MCF 10A (cell line): ENCODE data around the gene KRTAP12-3. TPM values are rescaled to one million over a fixed set of nuclear protein-coding genes. Genes with fewer than 3 reads are reported as not detected.

Source experiments
- BruUV-seq: library from RNA; stranded (reverse); fragments of 400-500 nt; replicated peaks from 2 replicates; lab custom pipeline; 2021; lab: Mats Ljungman, UMichigan
- CTCF ChIA-PET: fragments of 300-600 bp; sonication (Branson Sonifier 250); formaldehyde crosslinking; extraction: SDS; loops from one replicate; lab custom pipeline; 2021; ENCODE audit warnings: antibody characterized with exemption, inconsistent platforms; lab: Yijun Ruan, JAX
- POLR2A ChIA-PET: fragments of 300-600, 350-650 bp; sonication (Branson Sonifier 250); formaldehyde crosslinking; extraction: SDS; loops from one replicate; lab custom pipeline; 2020; ENCODE audit warnings: antibody characterized with exemption, inconsistent platforms; lab: Yijun Ruan, JAX
- DNase-seq: peaks from one replicate; pipeline ENCODE4 v3.0.0-alpha.2; 2018; ENCODE audit not compliant: unreplicated experiment
- H3K27ac Mint-ChIP-seq: one replicate; pipeline ENCODE4 v1.8.0; 2022; ENCODE audit warnings: mild to moderate bottlenecking, low read depth, mixed read lengths; ENCODE audit not compliant: unreplicated experiment
- H3K27me3 Mint-ChIP-seq: one replicate; pipeline ENCODE4 v1.8.0; 2022; ENCODE audit warnings: mixed read lengths; ENCODE audit not compliant: insufficient read depth, unreplicated experiment
- H3K36me3 Mint-ChIP-seq: one replicate; pipeline ENCODE4 v1.8.0; 2022; ENCODE audit warnings: mild to moderate bottlenecking, moderate library complexity, mixed read lengths; ENCODE audit not compliant: insufficient read depth, unreplicated experiment
- H3K4me1 Mint-ChIP-seq: one replicate; pipeline ENCODE4 v1.8.0; 2022; ENCODE audit warnings: mixed read lengths; ENCODE audit not compliant: insufficient read depth, unreplicated experiment
- H3K4me3 Mint-ChIP-seq: one replicate; pipeline ENCODE4 v1.8.0; 2022; ENCODE audit warnings: mild to moderate bottlenecking, moderate library complexity, mixed read lengths; ENCODE audit not compliant: unreplicated experiment
- H3K9me3 Mint-ChIP-seq: one replicate; pipeline ENCODE4 v1.8.0; 2022; ENCODE audit warnings: mixed read lengths; ENCODE audit not compliant: unreplicated experiment
- intact Hi-C: fragments of 100-400 bp; cut with micrococcal nuclease; formaldehyde crosslinking; loops from 2 replicates; pipeline ENCODE4 v1.14.1; 2022
- total RNA-seq: library from RNA; stranded (reverse); gene quantifications from 2 replicates; pipeline ENCODE4 v1.2.3, GENCODE V29; 2022
- TF ChIP-seq, protein P1 (sequence below): fragments of 200-600 bp; IDR thresholded peaks from one replicate; pipeline ENCODE4 v1.8.0; 2022; ENCODE audit warnings: antibody characterized with exemption, mild to moderate bottlenecking; ENCODE audit not compliant: unreplicated experiment

Gene KRTAP12-3
- total RNA-seq, 1 experiment from 2014 or later, result not detected

DNA sequence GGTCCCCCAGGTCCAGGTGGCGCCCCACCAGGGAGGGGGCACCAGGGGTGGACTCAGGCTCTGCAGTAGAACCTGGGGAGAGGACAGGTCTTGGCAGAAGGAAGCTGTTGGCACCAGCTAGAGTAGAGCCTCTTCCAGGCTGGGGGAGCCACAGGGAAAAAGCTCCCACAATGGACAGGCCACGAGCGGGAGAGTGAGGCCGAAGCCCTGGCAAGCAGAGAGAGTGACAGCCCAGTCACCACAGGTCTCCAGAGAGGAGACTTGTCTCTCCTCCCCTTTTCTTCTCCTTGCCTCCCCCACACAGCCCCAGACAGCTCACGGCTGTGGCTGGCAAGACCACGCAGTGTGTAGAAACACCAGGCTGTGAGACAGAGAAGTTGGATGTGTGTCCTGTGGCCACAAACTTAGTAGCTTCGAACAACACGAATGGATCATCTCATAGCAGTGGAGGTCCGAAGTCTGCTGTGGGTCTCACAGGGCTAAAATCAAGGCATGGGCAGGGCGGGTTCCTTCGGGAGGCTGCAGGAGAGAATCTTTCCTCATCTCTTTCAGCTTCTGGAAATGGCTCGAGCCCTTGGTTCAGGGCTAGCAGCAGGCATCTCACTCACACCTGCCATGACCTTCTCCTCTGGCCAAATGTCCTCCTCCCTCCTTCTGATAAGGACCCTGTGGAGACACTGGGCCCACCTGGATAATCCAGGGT is 6.6 kb upstream of the KRTAP12-3 start:
- peaks cover 40% of the 10 kb centered on the region for H3K27me3 Mint-ChIP-seq
- DNase-seq, result no peak
- BruUV-seq, result no TSS peak
- ChIA-PET CTCF (interaction anchor here (0.7 kb wide), 1 partner anchor 140 kb away, joined by 3 read pairs; no protein-coding TSS in a partner anchor), POLR2A (no interaction called here)
- intact Hi-C loops, result no loop called here
- H3K4me3 Mint-ChIP-seq, result no peak overlapping the region
- no peaks in the 10 kb centered on the region for H3K9me3 Mint-ChIP-seq
- H3K4me1 Mint-ChIP-seq, result no peaks in the 10 kb centered on the region
- H3K27ac Mint-ChIP-seq, result no peak overlapping the region
- TF ChIP-seq, protein P1, sequence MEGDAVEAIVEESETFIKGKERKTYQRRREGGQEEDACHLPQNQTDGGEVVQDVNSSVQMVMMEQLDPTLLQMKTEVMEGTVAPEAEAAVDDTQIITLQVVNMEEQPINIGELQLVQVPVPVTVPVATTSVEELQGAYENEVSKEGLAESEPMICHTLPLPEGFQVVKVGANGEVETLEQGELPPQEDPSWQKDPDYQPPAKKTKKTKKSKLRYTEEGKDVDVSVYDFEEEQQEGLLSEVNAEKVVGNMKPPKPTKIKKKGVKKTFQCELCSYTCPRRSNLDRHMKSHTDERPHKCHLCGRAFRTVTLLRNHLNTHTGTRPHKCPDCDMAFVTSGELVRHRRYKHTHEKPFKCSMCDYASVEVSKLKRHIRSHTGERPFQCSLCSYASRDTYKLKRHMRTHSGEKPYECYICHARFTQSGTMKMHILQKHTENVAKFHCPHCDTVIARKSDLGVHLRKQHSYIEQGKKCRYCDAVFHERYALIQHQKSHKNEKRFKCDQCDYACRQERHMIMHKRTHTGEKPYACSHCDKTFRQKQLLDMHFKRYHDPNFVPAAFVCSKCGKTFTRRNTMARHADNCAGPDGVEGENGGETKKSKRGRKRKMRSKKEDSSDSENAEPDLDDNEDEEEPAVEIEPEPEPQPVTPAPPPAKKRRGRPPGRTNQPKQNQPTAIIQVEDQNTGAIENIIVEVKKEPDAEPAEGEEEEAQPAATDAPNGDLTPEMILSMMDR, result no peak
- H3K36me3 Mint-ChIP-seq, result no peaks in the 10 kb centered on the region

DNA sequence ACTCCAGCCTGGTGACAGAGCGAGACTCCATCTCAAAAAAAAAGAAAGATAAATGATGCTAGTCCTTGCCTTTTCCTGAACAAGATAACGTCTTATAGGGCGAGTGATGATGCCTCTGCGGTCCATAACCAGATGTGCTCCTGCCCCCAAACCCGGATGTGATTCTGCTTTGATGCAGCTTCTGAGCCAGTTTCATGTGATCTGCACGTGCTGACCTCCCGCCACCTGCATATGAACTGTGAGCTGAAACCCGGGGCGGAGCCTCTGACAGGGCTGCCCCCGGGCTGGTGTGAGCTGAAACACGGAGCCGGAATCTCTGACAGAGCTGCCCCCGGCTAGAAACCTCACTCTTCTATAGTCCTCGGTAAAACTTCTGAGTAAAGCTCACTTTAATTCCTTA is 4.6 kb upstream of the KRTAP12-3 start:
- BruUV-seq, result no TSS peak
- Mint-ChIP-seq H3K4me3 (no peak overlapping the region), H3K27ac (no peak overlapping the region), H3K9me3 (no peaks in the 10 kb centered on the region), H3K36me3 (no peaks in the 10 kb centered on the region), H3K4me1 (no peaks in the 10 kb centered on the region), H3K27me3 (peaks cover 42% of the 10 kb centered on the region)
- TF ChIP-seq, protein P1, result no peak
- CTCF ChIA-PET, result no interaction called here
- intact Hi-C loops, result no loop called here
- DNase-seq, result no peak
- POLR2A ChIA-PET, result no interaction called here

DNA sequence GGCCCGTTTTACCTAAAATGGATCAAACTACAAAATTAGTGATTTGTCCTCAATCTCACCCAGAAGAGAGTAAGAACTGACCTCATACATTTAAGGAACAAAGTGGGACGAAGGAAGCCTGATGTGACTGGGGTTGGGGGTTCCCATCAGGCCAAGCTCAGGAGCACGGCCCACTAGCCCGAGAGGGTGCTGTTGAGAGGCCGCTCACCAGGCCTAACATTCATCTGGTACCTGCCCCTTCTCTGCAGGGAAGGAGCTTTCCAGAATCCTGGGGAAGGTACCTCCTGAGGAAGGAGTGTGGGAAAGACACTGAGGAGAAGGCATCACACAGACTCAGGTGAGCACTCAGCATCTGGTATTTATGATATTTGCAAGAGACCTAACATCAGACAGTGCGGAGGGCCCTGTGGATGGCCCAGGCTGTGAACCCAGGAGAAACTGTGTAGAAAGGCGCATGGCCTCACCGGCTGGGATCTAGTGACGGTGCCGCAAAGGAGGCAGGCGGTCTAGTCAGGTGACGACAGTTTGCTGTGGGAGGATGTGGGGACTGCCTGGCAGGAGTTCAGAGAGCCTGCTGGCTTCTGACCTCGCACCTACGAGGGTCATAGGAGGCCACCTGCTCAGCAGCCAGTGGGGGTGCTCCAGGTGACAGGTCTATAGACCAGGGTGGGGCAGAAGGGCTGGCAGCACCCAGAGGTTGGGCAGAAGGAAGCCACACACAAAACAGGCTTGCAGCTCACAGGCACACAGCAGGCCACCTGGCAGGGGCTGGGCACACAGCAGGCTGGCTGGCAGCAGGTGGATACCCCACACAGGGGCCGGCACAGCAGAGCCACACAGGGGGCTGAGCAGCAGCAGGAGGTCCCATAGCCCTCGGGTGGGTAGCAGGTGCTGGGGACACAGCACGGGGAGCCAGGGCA is 3.8 kb upstream of the KRTAP12-3 start:
- no peaks in the 10 kb centered on the region for H3K9me3 Mint-ChIP-seq
- TF ChIP-seq, protein P1, result no peak
- H3K27ac Mint-ChIP-seq, result no peak overlapping the region
- no peaks in the 10 kb centered on the region for H3K4me1 Mint-ChIP-seq
- ChIA-PET POLR2A (no interaction called here), CTCF (no interaction called here)
- no TSS peak for BruUV-seq
- intact Hi-C loops, result no loop called here
- H3K27me3 Mint-ChIP-seq, result peaks cover 45% of the 10 kb centered on the region
- no peak for DNase-seq
- no peaks in the 10 kb centered on the region for H3K36me3 Mint-ChIP-seq
- H3K4me3 Mint-ChIP-seq, result no peak overlapping the region

DNA sequence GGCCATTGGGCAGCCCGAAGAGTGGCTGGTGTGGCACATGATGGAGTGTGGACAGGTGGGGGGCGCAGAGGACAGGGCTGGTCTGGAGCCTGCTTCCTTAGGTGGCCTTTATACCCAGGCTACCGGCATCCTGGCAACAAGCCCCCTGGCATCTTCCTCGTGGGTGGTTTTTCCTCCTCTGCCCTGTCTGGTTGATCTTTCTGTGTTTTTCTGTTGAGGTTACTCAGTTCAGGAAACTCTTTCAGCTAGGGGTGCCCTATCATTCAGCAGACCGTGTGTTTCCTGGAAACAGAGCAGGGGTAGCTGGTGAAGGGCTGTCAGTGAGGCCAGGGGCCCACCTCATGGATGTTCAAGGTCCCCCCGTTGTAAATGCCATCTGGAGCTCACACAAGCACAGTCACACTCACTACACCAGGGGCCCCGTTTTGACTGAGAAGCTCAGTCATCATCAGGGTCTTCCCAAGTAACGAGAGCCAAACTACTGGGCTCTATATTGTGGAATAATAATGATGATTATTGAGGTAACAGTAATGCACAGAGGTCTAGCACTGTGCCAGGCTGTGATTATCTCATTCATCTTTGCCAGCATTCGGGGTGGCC is 3.1 kb upstream of the KRTAP12-3 start, which contains the start of gene KRTAP12-4:
Gene KRTAP12-4, minus strand, starts transcription at position 84 of the 600 bp plus-strand sequence. Its CDS starts 45 bp downstream, at position 39.
- intact Hi-C loops, result no loop called here
- BruUV-seq, result no TSS peak
- CTCF ChIA-PET, result interaction anchor here (0.5 kb wide), 1 partner anchor 31 kb away, joined by 4 read pairs; no protein-coding TSS in a partner anchor
- TF ChIP-seq, protein P1, result no peak
- Mint-ChIP-seq H3K27ac (no peak within 1 kb of the TSS), H3K4me3 (no peak within 1 kb of the TSS), H3K4me1 (no peaks in the 10 kb centered on the region), H3K36me3 (no peaks in the 10 kb centered on the region), H3K9me3 (no peaks in the 10 kb centered on the region), H3K27me3 (peaks cover 53% of the 10 kb centered on the region)
- POLR2A ChIA-PET, result no interaction called here
- DNase-seq, result no peak
